Sigmoid colon (tissue), 7 donors: ENCODE results near the gene B4GALT4. TPM values are rescaled to one million over a fixed set of nuclear protein-coding genes. Genes with fewer than 3 reads are reported as not detected.

Source experiments
- DNase-seq: peaks from one replicate; pipeline ENCODE4 v3.0.0-alpha.2; 2019
- H3K27ac ChIP-seq, 4 donors: fragments of 200-600 bp; sonication (generic); one replicate each; pipeline ENCODE4 v1.5.1; 2016 to 2019; ENCODE audit warnings: mild to moderate bottlenecking in 1 of 4
- H3K27me3 ChIP-seq, 3 donors: fragments of 200-600 bp; sonication (generic); one replicate each; pipeline ENCODE4 v1.5.1; 2019; ENCODE audit warnings: mild to moderate bottlenecking in 1 of 3
- H3K36me3 ChIP-seq, 4 donors: fragments of 200-600 bp; sonication (generic); one replicate each; pipeline ENCODE4 v1.5.1; 2016 to 2019
- H3K4me1 ChIP-seq, 4 donors: fragments of 200-600 bp; sonication (generic); one replicate each; pipeline ENCODE4 v1.5.1; 2017 to 2019
- H3K4me3 ChIP-seq, 4 donors: fragments of 200-600 bp; sonication (generic); one replicate each; pipeline ENCODE4 v1.5.1; 2017 to 2019; ENCODE audit warnings: mild to moderate bottlenecking in 2 of 4, moderate library complexity in 1 of 4
- H3K9me3 ChIP-seq, 4 donors: fragments of 200-600 bp in 3 of 4; sonication (generic) in 3 of 4; one replicate each; pipeline versions ENCODE4 v1.5.1 to v1.6.1; 2013 to 2019
- EP300 ChIP-seq, 4 donors: sonication (generic); formaldehyde crosslinking; IDR thresholded peaks; one replicate each; pipeline ENCODE4 v1.6.1; 2017; ENCODE audit warnings: antibody characterized with exemption in 4 of 4
- POLR2A ChIP-seq, 2 donors: fragments of 450-650 bp; IDR thresholded peaks; one replicate each; pipeline ENCODE4 v1.6.1; 2016; ENCODE audit warnings: antibody characterized with exemption in 2 of 2, mild to moderate bottlenecking in 2 of 2, moderate library complexity in 2 of 2
- POLR2AphosphoS5 ChIP-seq, 4 donors: sonication (generic); formaldehyde crosslinking; IDR thresholded peaks; one replicate each; pipeline ENCODE4 v1.6.1; 2017; ENCODE audit warnings: antibody characterized with exemption in 4 of 4
- WGBS, 2 donors: extraction: QIAGEN DNeasy Blood & Tissue Kit; methylation state at CpG; one replicate each; pipeline ENCODE4 v1.1.7; 2013; 5-methylcytosine and 5-hydroxymethylcytosine counted together
- intact Hi-C: fragments of 100-400 bp; cut with DNase I; formaldehyde crosslinking; loops from one replicate; pipeline ENCODE4 v1.15.1; 2023
- polyA plus RNA-seq, 3 donors: library from polyadenylated mRNA; stranded (reverse); fragments of 200-250 nt; gene quantifications; one replicate each; pipeline ENCODE4 v1.2.3, GENCODE V29; 2013
- total RNA-seq, 4 donors: library from RNA; depleted of rRNA; stranded (reverse); fragments of >200 nt; gene quantifications; one replicate each; pipeline ENCODE4 v1.1.0, GENCODE V29; 2016
- TF ChIP-seq, protein P1 (sequence below), 4 experiments: fragments of 450-650 bp in 3 of 4; fragments of 200-600 bp in 1 of 4; IDR thresholded peaks; one replicate each; pipeline ENCODE4 v1.5.1; 2016 to 2019; ENCODE audit warnings: antibody characterized with exemption in 4 of 4, mild to moderate bottlenecking in 3 of 4, moderate library complexity in 2 of 4
- donor health status: healthy with polysubstance abuse.
- donor health status: Bipolar disorder and iron deficiency.
- donor health status: healthy.

Gene B4GALT4
- total and polyA plus RNA-seq, 7 donors: 12.1 to 45.6 (median 15.8) TPM

DNA sequence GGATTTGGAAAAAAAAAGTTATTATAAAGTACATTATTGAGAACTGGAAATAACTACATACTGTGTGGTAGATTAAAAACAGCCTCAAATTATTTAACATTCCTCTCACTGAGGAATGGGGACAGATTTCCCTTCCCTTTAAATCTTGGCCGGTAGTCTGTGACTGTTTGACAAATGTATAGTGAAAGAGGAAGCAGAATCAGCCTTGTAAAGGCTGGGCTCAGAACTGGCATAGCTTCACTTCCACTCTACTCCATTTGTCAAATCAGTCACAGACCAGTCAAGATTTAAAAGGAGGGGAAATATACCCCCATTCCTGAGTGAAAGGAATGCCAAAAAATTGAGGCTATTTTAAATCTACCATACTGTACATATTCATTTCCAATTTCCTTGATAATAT lies 18.2 kb upstream of the B4GALT4 start:
- intact Hi-C loops: no loop called here
- DNase-seq: no peak
- no peak overlapping the region for H3K4me3 ChIP-seq
- peaks cover 0 to 6% (median 2%) of the 10 kb centered on the region in 4 donors for H3K4me1 ChIP-seq
- H3K27me3 ChIP-seq: no peaks in the 10 kb centered on the region
- no peak overlapping the region for H3K27ac ChIP-seq
- 6 to 7% methylated on average over 1 of the region's 1 CpG for WGBS, 2 donors
- no peaks in the 10 kb centered on the region for H3K9me3 ChIP-seq
- H3K36me3 ChIP-seq: no peaks in the 10 kb centered on the region
- TF ChIP-seq POLR2A (IDR thresholded peaks at IDR 0.05) (no peak), EP300 (IDR thresholded peaks at IDR 0.05) (no peak), POLR2AphosphoS5 (IDR thresholded peaks at IDR 0.05) (no peak)
- TF ChIP-seq, protein P1, sequence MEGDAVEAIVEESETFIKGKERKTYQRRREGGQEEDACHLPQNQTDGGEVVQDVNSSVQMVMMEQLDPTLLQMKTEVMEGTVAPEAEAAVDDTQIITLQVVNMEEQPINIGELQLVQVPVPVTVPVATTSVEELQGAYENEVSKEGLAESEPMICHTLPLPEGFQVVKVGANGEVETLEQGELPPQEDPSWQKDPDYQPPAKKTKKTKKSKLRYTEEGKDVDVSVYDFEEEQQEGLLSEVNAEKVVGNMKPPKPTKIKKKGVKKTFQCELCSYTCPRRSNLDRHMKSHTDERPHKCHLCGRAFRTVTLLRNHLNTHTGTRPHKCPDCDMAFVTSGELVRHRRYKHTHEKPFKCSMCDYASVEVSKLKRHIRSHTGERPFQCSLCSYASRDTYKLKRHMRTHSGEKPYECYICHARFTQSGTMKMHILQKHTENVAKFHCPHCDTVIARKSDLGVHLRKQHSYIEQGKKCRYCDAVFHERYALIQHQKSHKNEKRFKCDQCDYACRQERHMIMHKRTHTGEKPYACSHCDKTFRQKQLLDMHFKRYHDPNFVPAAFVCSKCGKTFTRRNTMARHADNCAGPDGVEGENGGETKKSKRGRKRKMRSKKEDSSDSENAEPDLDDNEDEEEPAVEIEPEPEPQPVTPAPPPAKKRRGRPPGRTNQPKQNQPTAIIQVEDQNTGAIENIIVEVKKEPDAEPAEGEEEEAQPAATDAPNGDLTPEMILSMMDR (IDR thresholded peaks at IDR 0.05): no peak

DNA sequence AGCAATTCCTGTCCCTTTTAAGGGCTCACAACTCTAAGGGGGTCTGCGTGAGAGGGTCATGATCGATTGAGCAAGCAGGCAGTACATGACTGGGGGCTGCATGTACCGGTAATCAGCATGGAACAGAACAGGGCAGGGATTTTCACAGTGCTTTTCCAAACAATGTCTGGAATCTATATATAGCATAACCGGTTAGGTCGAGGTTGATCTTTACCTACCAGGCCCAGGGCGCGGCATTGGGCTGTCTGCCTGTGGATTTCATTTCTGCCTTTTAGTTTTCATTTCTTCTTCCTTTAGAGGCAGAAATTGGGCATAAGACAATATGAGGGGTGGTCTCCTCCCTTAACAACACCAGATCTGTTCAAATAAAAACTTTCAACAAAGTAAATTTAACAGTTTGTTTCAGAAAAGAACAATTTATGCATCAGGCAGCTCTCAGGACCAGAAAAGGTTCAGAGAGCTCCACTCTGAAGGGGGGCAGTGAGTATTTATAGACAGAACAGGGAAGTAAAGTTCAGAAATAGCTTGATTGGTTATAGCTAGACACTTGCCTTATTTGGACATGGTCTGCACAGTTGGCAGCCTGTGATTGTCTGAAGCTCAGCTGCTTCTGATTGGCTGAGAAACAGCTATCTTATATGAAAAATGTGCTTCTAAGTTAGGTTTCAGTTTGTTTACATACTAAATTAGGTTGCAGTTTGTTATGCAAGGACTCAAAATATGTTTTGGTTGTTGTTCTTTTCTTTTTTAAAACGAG lies 17.2 kb upstream of the B4GALT4 start:
- no peak overlapping the region for H3K27ac ChIP-seq
- no peak overlapping the region for H3K4me3 ChIP-seq
- H3K27me3 ChIP-seq: no peaks in the 10 kb centered on the region
- H3K9me3 ChIP-seq: no peaks in the 10 kb centered on the region
- intact Hi-C loops: no loop called here
- H3K4me1 ChIP-seq: peaks cover 0 to 6% (median 2%) of the 10 kb centered on the region in 4 donors
- TF ChIP-seq, protein P1 (IDR thresholded peaks at IDR 0.05): no peak
- no peak for TF ChIP-seq EP300 (IDR thresholded peaks at IDR 0.05)
- no peak for TF ChIP-seq POLR2AphosphoS5 (IDR thresholded peaks at IDR 0.05)
- TF ChIP-seq POLR2A (IDR thresholded peaks at IDR 0.05): no peak
- no peaks in the 10 kb centered on the region for H3K36me3 ChIP-seq
- no peak for DNase-seq
- 24 to 76% methylated on average over 8 of the region's 8 CpGs for WGBS, 2 donors

DNA sequence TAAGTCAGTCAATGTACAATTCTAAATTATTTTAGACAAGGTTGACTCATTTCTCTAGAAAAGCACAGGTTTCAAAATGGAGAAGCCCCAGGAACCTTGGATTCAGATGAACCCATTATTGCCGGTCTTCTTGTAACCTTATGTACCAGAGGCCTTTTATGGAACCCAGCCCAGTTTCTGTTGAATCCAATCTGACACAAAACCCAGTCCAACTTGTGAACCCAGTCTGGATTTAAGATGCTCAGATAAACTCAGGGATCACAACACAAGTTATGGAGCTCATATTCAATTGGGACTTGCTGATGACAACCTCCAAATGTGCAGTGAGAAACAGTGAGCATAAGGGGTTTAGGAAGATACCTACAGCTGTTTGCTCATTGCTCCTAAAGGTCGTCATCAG lies 16.4 kb upstream of the B4GALT4 start:
- 39 to 84% methylated on average over 2 of the region's 2 CpGs for WGBS, 2 donors
- intact Hi-C loops: no loop called here
- no peak overlapping the region for H3K27ac ChIP-seq
- H3K4me3 ChIP-seq: no peak overlapping the region
- H3K36me3 ChIP-seq: no peaks in the 10 kb centered on the region
- H3K9me3 ChIP-seq: no peaks in the 10 kb centered on the region
- H3K27me3 ChIP-seq: no peaks in the 10 kb centered on the region
- TF ChIP-seq POLR2A (IDR thresholded peaks at IDR 0.05) (no peak), POLR2AphosphoS5 (IDR thresholded peaks at IDR 0.05) (no peak), EP300 (IDR thresholded peaks at IDR 0.05) (no peak)
- TF ChIP-seq, protein P1 (IDR thresholded peaks at IDR 0.05): no peak
- H3K4me1 ChIP-seq: peaks cover 0 to 6% (median 2%) of the 10 kb centered on the region in 4 donors
- DNase-seq: no peak

DNA sequence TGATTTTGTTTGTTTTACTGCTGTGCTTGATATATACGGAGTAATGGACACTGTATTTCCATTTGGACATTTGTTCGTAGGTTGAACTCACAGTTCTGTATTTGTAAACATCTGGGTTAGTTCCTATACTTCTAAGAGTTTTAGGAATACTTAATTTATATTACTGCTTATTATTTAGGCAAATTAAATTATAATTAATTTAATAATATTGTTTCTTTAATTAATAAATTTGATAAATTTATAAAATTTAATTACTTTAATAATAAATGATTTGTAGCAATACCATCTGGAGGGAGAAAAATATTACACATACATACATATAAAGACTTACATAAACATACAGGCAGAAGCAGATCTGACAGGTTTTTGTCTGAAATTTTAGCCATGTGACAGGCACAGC lies 14.5 kb upstream of the B4GALT4 start:
- TF ChIP-seq, protein P1 (IDR thresholded peaks at IDR 0.05): no peak
- TF ChIP-seq EP300 (IDR thresholded peaks at IDR 0.05) (no peak), POLR2AphosphoS5 (IDR thresholded peaks at IDR 0.05) (no peak), POLR2A (IDR thresholded peaks at IDR 0.05) (no peak)
- H3K27ac ChIP-seq: no peak overlapping the region
- DNase-seq: no peak
- H3K36me3 ChIP-seq: no peaks in the 10 kb centered on the region
- WGBS, 2 donors: 89 to 92% methylated on average over 2 of the region's 2 CpGs
- peaks cover 0 to 6% (median 2%) of the 10 kb centered on the region in 4 donors for H3K4me1 ChIP-seq
- intact Hi-C loops: no loop called here
- no peak overlapping the region for H3K4me3 ChIP-seq
- no peaks in the 10 kb centered on the region for H3K9me3 ChIP-seq
- H3K27me3 ChIP-seq: no peaks in the 10 kb centered on the region
